T-helper 1 cell treated with Interleukin-12 subunit alpha and Interleukin-12 subunit beta and Interleukin-4 antibody, amounts not matched to agents 30 ng/mL and 1 ng/mL, for 36 hours (primary cell): Measurements from ENCODE around the gene TNXB. TPM values are rescaled to one million over a fixed set of nuclear protein-coding genes. Genes with fewer than 3 reads are reported as not detected.
"Not testable (repeated sequence)": the region's sequence is repeated elsewhere in the genome, so short reads cannot be mapped to it uniquely, and the experiment has no call there.

Source experiments
- intact Hi-C: fragments of 100-400 bp; cut with micrococcal nuclease; formaldehyde crosslinking; loops from one replicate; pipeline ENCODE4 v1.15.1; 2024
- total RNA-seq: library from RNA; stranded (reverse); gene quantifications from 2 replicates; pipeline ENCODE4 v1.2.3, GENCODE V29; 2022

Gene TNXB
- total RNA-seq, 1 donor from 2014 or later = 6.1 TPM

GRCh38 chr6:32007086-32007485, 102.1 kb downstream of the TNXB start:
- intact Hi-C loops = not testable (repeated sequence)

- intact Hi-C loops = not testable (repeated sequence)
Measured at GRCh38 chr6:32005991-32006529, 103.1 kb downstream of the TNXB start.

GRCh38 chr6:32005538-32005880, 103.6 kb downstream of the TNXB start:
- intact Hi-C loops = not testable (repeated sequence)

- intact Hi-C loops = not testable (repeated sequence)
Measured at GRCh38 chr6:32004864-32005537, 104.1 kb downstream of the TNXB start.

- intact Hi-C loops = not testable (repeated sequence)
Measured at GRCh38 chr6:32004393-32004792, 104.7 kb downstream of the TNXB start.

DNA sequence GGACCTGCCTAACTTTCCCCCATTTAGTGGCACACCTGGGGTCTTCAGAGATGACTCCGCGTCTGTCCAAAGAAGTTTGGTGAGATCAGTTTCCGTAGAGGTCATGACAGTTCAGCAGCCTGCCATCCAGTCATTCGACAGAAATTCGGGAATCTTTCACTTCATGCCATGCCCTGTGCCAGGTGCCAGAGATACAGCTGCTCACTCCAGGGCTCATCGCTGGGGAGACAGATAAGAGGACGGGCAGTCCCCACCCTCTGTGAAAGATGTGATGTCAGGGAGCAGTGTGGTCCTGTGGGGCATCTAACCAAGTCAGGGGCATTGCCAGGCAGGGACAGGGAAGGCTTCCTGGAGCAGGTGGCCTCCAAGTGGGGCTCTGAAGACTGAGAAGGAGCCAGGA, 105.8 kb downstream of the TNXB start:
- intact Hi-C loops = not testable (repeated sequence)

DNA sequence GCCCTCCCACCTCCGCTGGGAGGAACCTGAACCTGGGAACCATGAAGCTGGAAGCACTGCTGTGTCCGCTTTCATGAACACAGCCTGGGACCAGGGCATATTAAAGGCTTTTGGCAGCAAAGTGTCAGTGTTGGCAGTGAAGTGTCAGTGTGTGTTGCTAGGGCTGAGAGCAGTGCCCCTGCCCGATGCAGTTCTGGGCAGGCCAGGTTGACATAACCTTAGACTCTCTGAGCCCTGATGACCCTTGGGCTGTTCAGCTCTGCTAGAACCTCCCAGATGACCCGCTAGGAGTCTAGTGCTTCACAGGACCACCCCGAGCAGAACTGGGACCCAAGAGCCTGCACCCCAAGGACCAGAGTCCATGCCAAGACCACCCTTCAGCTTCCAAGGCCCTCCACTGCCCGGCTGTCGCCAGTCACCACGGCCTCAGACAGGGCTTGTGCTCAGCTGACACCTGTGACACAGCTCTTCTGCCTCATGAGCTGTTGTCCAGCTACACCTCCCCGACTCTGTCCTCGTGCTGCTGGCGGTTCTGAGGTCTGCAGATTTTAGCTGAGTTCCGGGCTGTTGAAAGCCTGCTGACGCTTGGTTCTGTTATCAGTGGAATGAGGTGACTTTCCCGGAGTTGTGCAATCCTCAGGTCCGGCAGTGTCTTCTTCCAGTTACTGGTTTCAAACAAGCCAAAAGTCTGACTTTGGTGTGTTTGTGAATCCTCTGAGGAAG, 106.4 kb downstream of the TNXB start:
- intact Hi-C loops = not testable (repeated sequence)

- intact Hi-C loops = not testable (repeated sequence)
Measured at GRCh38 chr6:31996385-31996784, 112.8 kb downstream of the TNXB start.

DNA sequence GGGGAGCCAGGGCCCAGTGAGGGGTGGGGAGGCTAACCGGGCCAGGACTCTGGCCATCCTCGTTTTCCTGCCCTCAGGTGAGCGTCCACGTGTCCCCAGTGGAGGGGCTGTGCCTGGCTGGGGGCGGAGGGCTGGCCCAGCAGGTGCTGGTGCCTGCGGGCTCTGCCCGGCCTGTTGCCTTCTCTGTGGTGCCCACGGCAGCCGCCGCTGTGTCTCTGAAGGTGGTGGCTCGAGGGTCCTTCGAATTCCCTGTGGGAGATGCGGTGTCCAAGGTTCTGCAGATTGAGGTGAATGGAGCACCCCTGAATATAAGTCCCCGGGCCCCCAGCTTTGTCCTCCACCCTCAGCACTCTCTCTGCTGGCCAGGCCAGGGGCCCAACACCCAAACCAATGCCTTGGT, 114.7 kb downstream of the TNXB start:
- intact Hi-C loops = not testable (repeated sequence)

Other genes with a start within 250 kb of the TNXB start
- 33.2 and 33.8 TPM in 2 replicates for gene NEU1, start 246.5 kb downstream of the TNXB start, total RNA-seq
- gene SLC44A4, start 230.3 kb downstream of the TNXB start, total RNA-seq = 0.34 TPM in 1 of 2 replicates, not detected in the other
- 61.0 and 61.6 TPM in 2 replicates for gene EHMT2, start 211.6 kb downstream of the TNXB start, total RNA-seq
- gene ZBTB12, start 207.3 kb downstream of the TNXB start, total RNA-seq = 2.0 and 2.2 TPM in 2 replicates
- gene C2, start 181.6 kb downstream of the TNXB start, total RNA-seq = 0.12 and 1.7 TPM in 2 replicates
- 0.22 and 0.59 TPM in 2 replicates for gene CFB, start 163.2 kb downstream of the TNXB start, total RNA-seq
- gene NELFE, start 150.4 kb downstream of the TNXB start, total RNA-seq = 75.3 and 83.4 TPM in 2 replicates
- gene SKIC2, start 150.2 kb downstream of the TNXB start, total RNA-seq = 93.7 and 100 TPM in 2 replicates
- 19.9 and 20.8 TPM in 2 replicates for gene DXO, start 137.2 kb downstream of the TNXB start, total RNA-seq
- 4.0 and 4.6 TPM in 2 replicates for gene C4A, start 127.3 kb downstream of the TNXB start, total RNA-seq
- 4.2 and 4.6 TPM in 2 replicates for gene C4B, start 94.5 kb downstream of the TNXB start, total RNA-seq
- 1.0 and 1.4 TPM in 2 replicates for gene CYP21A2, start 70.9 kb downstream of the TNXB start, total RNA-seq
- 147 and 155 TPM in 2 replicates for gene ATF6B, start 18.9 kb upstream of the TNXB start, total RNA-seq
- 5.3 and 5.5 TPM in 2 replicates for gene FKBPL, start 20.9 kb upstream of the TNXB start, total RNA-seq
- gene PRRT1, start 42.6 kb upstream of the TNXB start, total RNA-seq = 0.32 and 0.63 TPM in 2 replicates
- gene PPT2, start 44.8 kb upstream of the TNXB start, total RNA-seq = 9.8 and 11.1 TPM in 2 replicates
- gene EGFL8, start 55.3 kb upstream of the TNXB start, total RNA-seq = 6.5 and 6.8 TPM in 2 replicates
- gene AGPAT1, start 66.7 kb upstream of the TNXB start, total RNA-seq = 45.0 and 46.4 TPM in 2 replicates
- 47.0 and 50.0 TPM in 2 replicates for gene RNF5, start 69.1 kb upstream of the TNXB start, total RNA-seq
- 34.1 and 37.9 TPM in 2 replicates for gene AGER, start 74.9 kb upstream of the TNXB start, total RNA-seq
- 97.7 and 106 TPM in 2 replicates for gene PBX2, start 80.9 kb upstream of the TNXB start, total RNA-seq
- gene GPSM3, start 83.3 kb upstream of the TNXB start, total RNA-seq = 264 and 265 TPM in 2 replicates
- gene NOTCH4, start 114.7 kb upstream of the TNXB start, total RNA-seq = 0.25 and 0.37 TPM in 2 replicates